HG03095 (cell line): ENCODE measurements around the gene UBE3C.
"Not testable (repeated sequence)": the region's sequence is repeated elsewhere in the genome, so short reads cannot be mapped to it uniquely, and the experiment has no call there.

Experiments used
- ATAC-seq: cut with Tn5 transposase; IDR thresholded peaks from one replicate; pipeline ENCODE4 v1.9.1; 2021; ENCODE audit warnings: moderate library complexity; ENCODE audit not compliant: unreplicated experiment

Gene UBE3C

DNA sequence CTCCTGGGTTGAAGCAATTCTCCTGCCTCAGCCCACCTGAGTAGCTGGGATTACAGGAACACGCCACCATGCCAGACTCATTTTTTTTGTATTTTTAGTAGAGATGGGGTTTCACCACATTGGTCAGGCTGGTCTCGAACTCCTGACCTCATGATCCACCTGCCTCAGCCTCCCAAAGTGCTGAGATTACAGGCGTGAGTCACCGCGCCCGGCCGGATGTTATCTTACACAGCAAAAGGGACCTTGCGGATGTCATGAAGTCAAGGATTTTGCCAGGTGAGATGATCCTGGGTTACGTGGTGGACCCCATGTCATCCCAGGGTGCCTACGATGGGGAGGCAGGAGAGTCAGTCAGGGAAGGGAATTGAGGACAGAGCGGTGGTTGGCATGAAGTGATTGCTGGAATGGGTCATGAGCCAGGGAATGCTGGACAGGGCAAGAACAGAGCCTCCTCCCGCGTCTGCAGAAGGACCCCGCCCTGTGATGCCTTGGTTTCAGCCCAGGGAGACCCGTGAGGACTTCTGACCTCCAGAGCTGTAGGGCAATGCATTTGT, 8.7 kb upstream of the UBE3C start:
- ATAC-seq = no peak

DNA sequence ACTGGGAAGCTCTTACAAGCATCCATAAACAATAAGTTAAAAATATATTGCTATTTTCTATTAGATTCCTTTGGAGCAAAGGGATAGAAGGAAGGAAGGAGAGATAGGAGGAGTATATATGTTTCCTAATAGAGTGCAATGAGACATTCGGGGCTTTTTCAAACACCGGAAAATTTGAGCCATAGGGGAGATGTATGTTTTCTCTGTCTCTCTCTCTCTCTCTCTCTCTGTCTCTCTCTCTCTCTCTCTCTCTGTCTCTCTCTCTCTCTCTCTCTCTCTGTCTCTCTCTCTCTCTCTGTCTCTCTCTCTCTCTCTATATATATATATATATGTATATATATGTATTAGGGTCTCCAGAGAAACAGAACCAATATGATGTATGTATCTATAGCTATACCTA, 7.9 kb upstream of the UBE3C start:
- ATAC-seq = not testable (repeated sequence)

DNA sequence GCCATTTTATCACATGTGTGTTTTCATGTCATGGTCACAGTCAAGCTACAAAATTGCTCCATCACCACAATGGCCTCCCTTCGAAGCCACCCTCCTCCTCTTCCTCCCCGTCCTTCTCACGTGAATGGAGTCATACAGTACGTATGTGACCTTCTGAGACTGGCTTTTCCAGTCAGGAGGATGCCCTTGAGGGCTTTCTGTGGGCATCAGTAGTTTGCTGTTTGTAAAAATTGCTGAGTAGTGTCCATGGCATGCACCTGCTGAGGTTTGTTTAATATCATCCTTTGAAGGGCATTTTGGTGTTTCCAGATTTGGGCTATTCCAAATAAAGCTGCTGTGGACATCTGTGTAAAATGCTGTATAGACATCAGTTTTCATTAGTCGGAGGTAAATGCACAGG, 5.9 kb upstream of the UBE3C start:
- no peak for ATAC-seq

DNA sequence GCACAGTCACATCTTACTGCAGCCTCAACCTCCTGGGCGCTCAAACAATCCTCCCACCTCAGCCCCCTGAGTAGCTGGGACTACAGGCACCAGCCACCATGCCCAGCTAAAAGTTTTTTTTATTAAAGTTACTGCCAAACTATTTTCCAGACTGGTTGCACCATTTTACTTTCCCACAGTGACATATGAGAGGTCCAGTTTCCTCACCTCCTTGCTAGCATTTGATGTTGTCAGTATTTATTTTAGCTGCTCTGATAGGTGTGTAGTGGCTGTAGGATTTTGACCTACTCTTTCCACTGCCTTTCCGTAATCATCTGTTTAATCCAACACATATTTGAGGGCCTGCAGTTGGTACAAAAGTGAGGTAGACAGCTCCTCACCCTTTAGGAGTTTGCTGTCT, 5.4 kb upstream of the UBE3C start:
- no peak for ATAC-seq

DNA sequence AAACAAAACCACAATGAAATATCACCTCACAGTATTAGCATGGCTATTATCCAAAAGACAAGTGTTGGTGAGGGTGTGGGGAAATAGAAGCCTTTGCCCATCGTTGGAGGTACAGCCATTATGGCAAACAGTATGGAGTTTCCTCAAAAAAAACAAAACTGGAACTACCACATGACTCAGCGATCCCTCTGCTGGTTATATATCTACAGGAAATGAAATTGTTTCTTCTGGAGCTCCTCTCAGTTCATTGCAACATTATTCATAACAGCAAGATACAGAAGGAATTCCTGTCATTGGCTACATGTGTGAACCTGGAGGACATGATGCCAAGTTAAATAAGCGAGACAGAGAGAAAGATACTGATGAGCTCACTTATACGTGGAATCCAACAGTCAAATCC, 2.4 kb upstream of the UBE3C start:
- no peak for ATAC-seq

DNA sequence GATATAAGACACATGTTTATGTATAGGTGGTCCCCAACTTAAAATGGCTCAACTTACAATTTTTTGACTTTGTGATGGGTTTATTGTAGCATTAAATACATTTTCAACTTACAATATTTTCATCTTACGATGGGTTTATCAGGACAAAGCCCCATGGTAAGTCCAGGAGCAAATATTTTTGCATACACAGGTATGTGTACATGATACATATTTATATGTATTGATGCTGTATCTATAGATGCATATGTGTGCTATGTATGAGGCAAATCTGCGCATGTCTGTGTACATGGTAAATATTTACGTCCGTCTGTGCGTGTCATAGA, 664 bp upstream of the UBE3C start:
- ATAC-seq = no peak

DNA sequence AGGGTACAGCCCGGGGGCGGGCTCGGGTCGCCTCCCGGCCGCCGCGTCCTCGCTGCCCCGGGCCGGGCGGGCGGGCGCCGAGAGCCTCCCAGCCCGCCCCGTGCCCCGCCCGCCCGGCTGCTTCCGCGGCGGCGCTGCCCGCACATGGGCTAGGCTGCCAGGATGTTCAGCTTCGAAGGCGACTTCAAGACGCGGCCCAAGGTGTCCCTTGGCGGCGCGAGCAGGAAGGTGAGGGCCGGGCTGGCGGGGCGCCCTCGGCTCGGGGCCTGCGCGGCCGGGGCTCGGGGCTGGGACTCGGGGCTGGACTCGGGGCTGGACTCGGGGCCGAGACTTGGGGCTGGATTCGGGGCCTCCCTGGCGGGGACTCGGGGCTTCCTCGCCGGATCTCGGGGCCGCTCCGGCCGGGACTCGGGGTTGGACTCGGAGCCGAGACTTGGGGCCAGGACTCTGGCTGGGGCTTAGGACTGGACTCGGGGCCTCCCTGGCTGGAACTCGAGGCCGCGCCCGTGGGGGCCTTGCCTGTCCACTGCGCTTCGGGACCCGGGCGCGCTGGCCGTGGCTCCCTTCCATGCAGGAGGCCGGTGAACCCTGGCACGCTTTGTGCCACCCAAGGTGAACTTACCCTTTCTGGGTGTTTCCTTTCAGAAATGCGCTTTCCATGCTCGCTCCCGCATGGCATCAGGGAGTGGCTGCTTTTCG, 534 bp downstream of the UBE3C start:
- peak; percentile 49 for ATAC-seq

DNA sequence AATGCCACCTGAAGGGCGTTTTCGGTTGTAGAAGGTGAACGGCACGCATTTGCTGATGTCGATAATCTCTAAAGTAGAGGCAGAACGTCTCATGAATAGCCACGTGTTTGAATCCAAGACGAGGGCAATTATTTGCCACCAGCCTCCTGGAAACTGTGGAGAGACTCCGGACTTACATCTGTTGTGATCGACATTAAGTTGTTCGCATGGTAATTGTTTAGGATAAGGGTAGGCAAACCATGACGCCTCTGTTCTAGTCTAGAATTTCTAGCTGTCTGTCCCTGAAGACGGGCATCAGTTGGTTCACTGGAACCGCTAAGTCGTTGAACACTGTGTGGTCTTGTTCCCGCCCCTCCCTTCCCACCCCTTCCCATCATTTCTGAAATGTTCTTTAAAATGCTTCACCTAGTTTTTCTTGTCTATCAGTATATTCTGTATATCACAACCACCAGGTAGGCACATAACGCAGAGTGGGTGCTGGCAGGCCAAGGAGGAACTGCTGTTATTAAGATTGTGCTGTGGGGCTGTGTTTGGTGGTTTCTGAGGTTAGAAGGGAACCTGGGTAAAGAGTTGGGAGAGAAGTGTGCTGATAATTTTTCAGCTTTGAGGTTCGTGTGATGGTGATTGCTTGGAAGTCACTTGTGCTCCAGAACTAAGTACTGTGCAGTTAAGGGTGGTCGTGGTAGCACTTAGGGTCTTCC, 1.2 kb downstream of the UBE3C start:
- no peak for ATAC-seq

DNA sequence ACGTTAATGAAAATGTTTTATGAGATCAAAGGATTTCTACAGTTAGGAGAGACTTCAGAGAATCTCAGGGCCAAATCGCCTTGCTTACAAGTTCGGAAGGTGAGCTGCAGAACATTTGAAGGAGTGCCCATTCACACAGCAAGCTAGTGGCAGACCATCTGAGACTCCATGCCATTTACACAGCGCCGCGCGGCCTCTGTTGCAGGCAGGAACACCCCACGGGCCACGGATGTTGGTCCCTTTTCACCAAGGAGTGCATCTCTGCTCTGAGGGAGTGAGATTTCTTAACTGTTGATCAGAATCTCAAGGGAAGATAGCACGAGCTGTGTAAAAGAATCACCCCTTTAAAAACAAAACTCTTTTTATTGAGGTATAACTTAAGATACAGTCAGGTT, 1.8 kb downstream of the UBE3C start:
- no peak for ATAC-seq

DNA sequence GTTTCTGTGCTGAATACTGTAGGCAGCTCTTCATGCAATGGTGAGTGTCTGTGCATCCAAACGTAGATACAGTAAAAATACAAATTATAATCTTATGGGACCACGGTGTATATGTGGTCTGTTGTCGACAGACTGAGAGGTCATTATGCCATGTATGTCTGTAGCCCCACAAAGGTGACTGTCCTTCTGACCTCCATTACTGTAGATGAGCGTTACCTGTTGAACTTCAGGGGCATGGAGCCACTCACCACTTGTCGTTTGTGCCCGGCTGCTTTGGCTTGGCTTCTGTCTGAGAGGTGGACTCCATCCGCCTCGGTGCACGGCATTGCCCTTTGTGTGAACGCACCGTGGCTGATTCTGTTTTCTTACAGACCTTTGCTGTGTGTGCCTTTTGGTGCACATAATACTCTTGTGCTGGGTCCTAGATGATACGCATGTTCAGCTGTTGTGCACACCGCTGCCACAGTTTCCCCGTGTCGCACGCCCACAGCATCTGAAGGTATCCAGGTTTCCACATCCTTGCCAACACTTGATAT, 2.9 kb downstream of the UBE3C start:
- no peak for ATAC-seq

DNA sequence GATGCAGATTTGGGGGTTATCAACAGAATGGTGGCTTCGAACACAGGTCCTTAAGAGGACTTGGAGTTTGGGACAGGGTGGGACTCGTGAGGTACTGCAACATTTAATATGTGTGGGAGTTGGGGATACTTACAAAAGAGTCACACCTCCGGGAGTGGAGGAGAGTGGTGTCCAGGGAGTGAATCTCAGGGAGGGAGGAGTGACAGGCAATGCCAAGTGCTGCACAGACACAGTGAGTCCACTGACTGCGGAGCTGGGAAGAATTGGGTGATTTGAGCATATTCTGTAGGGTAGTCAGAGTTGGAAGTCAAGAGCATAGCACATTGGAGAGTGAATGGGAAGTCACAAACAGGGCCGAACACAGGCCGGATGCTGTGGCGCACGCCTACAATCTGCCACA, 5.1 kb downstream of the UBE3C start:
- no peak for ATAC-seq

DNA sequence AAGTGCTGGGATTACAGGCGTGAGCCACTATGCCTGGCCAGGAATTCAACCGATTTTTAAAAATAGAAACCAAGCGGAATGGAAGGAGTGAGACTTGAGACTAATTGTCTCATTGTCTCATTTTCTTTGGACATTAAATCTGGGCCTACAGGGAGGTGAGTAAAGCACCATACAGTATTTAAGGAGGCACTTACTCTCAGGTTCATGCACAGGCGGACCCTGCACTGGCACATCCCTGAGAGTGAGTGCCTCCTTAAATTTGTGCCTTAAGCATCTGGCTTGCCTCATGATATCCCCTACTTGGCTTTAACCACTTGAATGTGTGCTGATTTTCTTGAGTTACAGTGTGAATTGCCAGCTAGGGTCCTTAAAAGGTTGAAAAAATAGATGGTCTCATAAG, 10.6 kb downstream of the UBE3C start:
- no peak for ATAC-seq

DNA sequence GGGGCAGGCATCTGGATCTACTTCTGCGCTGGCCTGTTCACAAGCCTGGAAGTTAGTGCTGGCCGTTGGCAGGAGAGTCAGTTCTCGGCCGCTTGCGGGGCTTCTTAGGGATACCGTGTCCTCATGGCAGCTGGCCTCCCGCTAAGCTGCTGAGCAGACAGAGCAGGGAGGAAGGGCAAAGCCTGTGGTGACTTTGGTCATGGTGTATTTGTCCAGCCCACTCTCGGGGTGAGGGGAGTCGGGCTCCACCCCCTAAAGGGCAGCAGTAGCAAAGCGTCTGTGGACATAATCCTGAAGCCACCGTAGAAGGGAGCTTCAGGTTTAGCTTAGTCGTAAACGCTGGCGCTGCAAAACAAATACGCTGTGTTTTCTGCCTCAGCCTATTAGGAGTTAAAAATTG, 12.2 kb downstream of the UBE3C start:
- ATAC-seq = no peak

DNA sequence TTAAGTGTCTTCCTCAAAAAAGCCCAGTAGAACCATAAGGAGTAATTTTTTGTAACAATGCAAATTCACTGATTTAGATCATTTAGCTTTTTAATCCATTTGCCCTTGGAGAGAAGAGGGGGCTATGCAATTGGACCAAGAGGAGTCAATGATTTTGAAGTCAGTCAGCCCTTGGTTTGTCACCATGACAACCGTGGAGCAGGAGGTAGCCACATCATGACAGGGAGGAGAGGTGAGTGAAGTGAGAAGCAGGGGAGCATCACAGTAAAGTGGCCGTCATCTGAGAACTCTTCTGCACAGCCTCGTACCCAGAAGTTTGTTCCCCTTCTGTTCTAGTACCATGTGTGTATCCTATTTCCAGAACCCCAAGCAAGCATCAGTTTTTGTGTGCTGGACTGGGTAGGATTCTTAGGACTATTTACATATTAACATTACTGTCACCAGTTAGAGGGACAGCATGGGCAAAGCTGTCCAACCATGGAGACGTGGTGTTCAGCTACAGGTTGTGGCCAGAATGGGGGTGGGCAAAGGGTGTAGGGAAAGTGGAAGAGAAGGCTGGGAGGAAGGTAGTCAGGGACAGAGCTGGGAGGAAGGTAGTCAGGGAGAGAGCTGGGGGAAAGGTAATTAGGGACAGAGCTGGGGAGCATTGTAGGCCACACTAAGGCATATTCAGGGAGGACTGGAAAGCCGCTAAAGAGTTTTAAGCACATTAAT, 13.1 kb downstream of the UBE3C start:
- no peak for ATAC-seq

DNA sequence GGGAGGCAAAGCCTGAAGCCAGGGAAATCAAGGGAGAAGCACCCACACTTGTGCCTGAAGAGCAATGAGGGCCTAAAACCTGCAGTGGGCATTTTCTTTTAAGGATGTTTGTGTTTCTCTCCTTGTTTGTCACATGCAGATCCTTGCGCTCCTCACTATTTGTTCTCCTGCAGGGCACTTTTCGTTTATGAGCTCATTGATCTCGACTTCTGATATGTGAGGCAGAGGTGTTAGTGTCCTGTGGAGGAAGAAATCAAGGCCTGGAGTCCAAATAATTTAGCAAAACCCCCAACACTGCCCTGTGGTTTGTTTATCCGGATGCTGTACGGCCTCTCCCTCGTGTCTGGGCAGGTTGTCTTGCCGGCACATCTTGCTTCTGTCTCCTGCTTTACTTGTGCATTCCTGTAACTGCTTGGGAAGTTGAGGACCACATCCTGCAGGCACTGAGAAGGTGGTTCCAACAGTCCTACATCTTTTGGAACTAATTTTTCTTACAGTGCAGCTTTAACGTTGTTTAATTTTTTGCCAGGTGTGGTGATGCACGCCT, 13.7 kb downstream of the UBE3C start:
- no peak for ATAC-seq

DNA sequence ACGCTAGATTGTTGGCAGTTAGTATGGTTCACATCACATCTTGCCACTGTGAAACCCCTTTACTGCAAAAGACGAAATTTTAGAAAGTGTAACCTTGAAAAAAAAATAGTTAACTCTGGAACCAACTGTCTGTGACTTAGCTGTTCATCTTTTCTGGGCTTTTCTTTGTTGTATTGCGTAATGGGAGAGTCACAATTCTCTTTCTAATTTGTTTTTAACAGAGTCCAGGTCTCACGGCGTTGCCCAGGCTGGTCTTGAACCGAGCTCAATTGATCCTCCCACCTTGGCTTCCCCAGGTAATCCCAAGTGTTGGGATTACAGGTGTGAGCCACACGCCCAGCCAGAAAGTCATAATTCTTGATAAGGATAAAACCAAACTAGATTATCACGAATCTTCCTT, 14.5 kb downstream of the UBE3C start:
- no peak for ATAC-seq

DNA sequence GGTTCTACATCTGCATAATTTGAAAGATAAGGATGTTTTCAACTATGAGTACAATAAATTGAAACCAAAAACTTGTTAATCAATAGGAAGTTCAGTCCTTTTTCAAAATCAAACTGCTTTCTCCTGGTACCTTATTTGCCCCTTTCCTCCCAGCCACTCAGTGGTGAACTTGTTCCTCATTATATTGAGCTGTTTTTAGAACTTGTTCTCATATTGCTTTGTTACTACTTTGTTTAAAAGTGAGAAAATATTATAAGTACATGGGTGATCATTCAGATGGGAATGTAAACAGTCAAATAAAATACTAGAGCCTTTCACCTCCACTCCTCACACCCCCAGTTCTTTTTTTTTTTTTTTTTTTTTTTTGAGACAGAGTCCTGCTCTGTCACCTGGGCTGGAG, 17.2 kb downstream of the UBE3C start:
- no peak for ATAC-seq

DNA sequence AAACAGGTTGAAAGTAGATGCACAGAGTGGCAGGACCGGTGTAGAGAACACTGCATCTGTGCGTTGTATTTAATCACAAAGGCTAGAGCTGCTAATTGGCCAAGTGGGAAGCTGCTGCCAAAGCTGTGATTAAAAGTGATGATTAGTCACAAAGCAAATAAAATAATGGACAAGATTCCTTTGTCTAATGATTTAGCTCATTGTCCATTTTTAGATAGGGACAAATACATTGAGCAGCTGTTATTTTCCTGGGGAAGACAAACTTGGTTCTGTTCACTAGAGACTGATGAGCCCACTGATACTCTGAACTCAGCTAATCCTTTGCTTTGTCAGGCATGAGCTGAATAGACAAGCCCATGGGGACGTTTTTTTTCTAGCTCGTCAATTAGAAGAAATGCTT, 19.7 kb downstream of the UBE3C start:
- no peak for ATAC-seq

DNA sequence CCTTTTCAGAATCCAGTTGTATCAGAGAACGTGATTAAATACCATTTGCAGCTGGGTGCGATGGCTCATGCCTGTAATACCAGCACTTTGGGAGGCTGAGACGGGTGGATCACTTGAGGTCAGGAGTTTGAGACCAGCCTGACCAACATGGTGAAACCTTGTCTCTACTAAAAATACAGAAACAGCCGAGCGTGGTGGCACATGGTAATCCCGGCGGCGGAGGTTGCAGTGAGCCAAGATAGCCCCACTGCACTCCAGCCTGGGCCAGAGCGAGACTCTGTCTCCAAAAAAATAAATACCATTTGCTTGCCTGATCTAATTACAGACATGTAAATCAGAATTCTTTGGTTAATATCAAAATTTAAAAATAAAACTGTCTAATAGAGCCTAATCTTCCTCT, 20.8 kb downstream of the UBE3C start:
- ATAC-seq = not testable (repeated sequence)

DNA sequence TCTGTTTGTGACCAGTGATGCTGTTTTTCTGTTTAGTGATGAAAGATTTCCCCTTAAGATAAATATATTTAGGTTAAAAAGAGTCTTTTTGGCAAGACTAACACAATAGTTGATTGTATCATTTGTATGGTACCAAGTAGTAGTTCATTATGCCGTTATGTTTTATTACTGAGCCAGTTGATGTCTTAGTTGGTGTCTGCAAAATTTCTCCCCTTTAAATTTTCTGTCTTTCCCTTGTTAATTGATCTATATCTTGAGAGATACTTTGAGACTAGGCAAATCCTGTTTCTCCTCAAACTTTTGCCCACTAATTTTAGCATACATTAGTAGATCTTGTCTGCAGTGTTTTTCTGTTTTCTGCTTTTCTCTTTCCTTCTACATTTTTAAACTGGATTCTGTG, 21.7 kb downstream of the UBE3C start:
- ATAC-seq = no peak

DNA sequence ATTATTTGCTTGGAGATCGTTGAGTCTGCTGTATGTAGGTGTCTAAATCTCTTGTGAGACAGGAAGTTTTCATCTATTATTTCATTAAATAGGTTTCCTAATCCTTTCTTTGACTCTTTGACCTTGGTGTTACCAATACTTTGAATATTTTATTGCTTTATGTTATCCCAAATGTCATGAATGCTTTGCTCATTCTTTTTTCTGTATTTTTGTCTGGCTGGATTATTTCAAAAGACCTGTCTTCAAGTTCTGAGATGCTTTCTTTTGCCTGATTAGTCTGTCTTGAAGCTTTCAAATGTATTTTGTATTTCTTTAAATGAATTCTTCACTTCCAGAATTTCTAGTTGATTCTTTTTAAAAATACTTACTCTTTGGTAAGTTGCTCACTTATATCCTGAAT, 27.3 kb downstream of the UBE3C start:
- ATAC-seq = no peak

DNA sequence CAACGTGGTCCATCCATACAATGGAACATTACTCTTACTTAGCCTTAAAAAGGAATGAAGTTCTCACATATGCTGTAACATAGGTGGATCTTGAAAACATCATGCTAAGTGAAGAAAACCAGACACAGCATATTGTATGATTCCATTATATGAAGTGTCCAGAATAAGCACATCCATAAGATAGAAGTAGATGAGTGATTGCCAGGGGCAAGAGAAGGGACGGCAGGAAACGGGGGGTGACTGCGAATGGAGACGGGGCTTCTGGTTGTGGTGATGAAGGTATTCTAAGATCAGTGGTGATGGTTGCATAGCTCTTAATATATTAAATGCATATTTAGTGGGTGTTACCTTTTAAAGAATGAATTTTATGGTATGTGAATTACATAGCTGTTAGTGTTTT, 29.8 kb downstream of the UBE3C start:
- ATAC-seq = no peak
